ENCODE measurements around the gene FNBP1.

- TF ChIP-seq USF2 (IDR thresholded peaks at IDR 0.05; ENCODE audit: borderline replicate concordance, low read depth, low read length) (no peak), CTCF (IDR thresholded peaks at IDR 0.05) (no peak), SMC3 (IDR thresholded peaks at IDR 0.05; ENCODE audit: low read depth, low read length) (no peak), RCOR1 (IDR thresholded peaks at IDR 0.05; ENCODE audit: low read length) (no peak), ELF1 (IDR thresholded peaks at IDR 0.05) (no peak), JUND (IDR thresholded peaks at IDR 0.05) (no peak), REST (IDR thresholded peaks at IDR 0.05; ENCODE audit: low read depth, low read length) (no peak), RAD21 (IDR thresholded peaks at IDR 0.05; ENCODE audit: low read length) (no peak), USF1 (IDR thresholded peaks at IDR 0.05; ENCODE audit: borderline replicate concordance, low read depth) (no peak)
These were observed 34.5 kb downstream of the FNBP1 start for GRCh38 chr9:130008538-130008937.
